Epithelial cell of umbilical artery (primary cell): Measurements from ENCODE around the gene OR10K2. TPM values are rescaled to one million over a fixed set of nuclear protein-coding genes. Genes with fewer than 3 reads are reported as not detected.

Experiments used
- total RNA-seq: library from RNA; depleted of rRNA; stranded (reverse); fragments of >200 nt; gene quantifications from 2 replicates; pipeline ENCODE4 v1.2.3, GENCODE V29; 2014

Gene OR10K2, protein sequence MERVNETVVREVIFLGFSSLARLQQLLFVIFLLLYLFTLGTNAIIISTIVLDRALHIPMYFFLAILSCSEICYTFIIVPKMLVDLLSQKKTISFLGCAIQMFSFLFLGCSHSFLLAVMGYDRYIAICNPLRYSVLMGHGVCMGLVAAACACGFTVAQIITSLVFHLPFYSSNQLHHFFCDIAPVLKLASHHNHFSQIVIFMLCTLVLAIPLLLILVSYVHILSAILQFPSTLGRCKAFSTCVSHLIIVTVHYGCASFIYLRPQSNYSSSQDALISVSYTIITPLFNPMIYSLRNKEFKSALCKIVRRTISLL
- not detected in 2 replicates for total RNA-seq

DNA sequence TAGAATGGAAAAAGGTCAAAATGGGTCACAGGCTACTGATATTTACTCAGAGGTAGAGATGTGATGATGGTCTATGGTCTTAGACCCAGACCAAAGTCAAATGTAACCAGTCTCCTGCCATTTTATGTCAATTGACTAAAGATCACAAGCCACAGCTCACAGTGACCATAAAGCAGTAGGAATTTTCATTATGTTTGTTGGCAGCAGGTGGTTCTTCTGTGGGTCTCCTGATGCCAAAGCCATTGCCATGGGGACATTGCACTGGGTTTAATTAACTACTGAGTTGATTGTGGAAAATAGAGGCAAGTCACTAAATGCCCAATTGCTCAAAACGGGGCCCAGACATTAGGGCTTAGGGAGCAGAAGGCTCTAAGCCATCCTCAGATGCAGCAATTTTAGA, at the start of gene OR10K2:
TSS of gene OR10K2 (minus strand) at position 101 of the 400 bp plus-strand sequence. CDS start 5,371 bp downstream, outside the sequence.

DNA sequence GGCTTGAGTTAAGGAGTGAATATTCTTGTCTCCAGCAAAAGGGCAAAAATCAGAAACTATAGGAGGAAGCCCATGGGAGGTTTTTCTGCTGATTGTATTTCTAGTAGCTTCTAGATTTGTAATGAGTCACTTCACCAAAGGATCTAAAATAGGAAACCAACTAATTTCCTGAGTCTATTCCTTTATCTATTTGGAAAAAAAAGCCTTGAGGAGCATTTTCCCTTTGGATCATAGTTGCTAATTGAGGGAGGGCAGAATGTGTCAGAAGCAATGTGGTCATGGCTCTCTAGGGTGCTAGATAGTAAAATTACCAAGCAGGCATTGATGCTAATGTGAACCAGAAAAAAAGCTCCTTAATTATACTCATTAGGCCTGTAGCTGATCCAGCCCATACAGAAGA, 45.9 kb upstream of the OR10K2 start, which contains the start of gene OR10R2:
TSS of gene OR10R2 (plus strand) at position 301 of the 400 bp plus-strand sequence. CDS start 106 bp downstream, outside the sequence.

GRCh38 chr1:158461534-158461933, 35.5 kb upstream of the OR10K2 start, which contains the start of gene OR10K1:
TSS of gene OR10K1 (plus strand) at chr1:158461834. CDS start at chr1:158465562, 3,728 bp downstream.

GRCh38 chr1:158398818-158399514, 27.1 kb downstream of the OR10K2 start, which contains the start of gene OR10T2:
TSS of gene OR10T2 (minus strand) at chr1:158399466. CDS start at chr1:158399466, 0 bp downstream.

Other genes starting within 250 kb of the OR10K2 start
- gene CD1D, start 245.3 kb downstream of the OR10K2 start, total RNA-seq: not detected in 2 replicates
- gene CD1A, start 171.8 kb downstream of the OR10K2 start, total RNA-seq: under 0.01 TPM in 1 of 2 replicates, not detected in the other
- gene CD1C, start 136.3 kb downstream of the OR10K2 start, total RNA-seq: not detected in 2 replicates
- not detected in 2 replicates for gene CD1B, start 94.7 kb downstream of the OR10K2 start, total RNA-seq
- not detected in 2 replicates for gene CD1E, start 72.3 kb downstream of the OR10K2 start, total RNA-seq
- gene OR10T2, start 26.8 kb downstream of the OR10K2 start, total RNA-seq: not detected in 2 replicates
- not detected in 2 replicates for gene OR10K1, start 35.6 kb upstream of the OR10K2 start, total RNA-seq
- not detected in 2 replicates for gene OR10R2, start 46.0 kb upstream of the OR10K2 start, total RNA-seq
- not detected in 2 replicates for gene OR6Y1, start 128.2 kb upstream of the OR10K2 start, total RNA-seq
- not detected in 2 replicates for gene OR6P1, start 144.3 kb upstream of the OR10K2 start, total RNA-seq
- gene OR10X1, start 153.7 kb upstream of the OR10K2 start, total RNA-seq: not detected in 2 replicates
- not detected in 2 replicates for gene OR10Z1, start 179.0 kb upstream of the OR10K2 start, total RNA-seq